Measurements from ENCODE around the gene RASSF8.

DNA sequence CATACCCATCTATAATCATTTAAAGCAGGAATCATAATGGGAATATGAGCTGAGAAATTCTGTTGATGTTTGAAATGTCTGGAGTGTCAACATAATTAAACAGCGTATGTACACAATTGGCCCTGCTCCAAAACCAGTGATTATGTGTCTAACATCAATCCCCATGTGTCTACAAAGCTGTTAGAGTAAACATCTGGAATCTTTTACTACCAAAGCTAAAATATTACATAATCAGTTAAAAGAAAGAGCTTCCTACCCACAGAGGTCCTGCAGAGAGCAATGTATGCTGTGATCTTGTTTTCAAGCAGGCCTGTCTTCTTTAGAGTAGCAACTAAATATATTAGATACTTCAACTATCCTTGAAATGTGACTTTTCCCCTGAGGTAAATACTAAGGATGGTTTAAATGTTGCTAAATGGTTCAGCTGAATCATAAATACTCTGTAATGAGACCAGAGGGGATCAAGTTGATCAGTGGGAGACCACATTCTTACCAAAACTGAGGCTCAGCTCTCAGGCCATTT is 74.3 kb downstream of the RASSF8 start:
- no peak for TF ChIP-seq CTCF (conservative IDR thresholded peaks at IDR 0.05; ENCODE audit: low read length)
- no peak for TF ChIP-seq EZH2phosphoT487 (IDR thresholded peaks at IDR 0.05; ENCODE audit: borderline replicate concordance)

Measured in Loucy (cell line).